HG02852 (cell line): ENCODE data around the gene TMEM135.
"Not testable (repeated sequence)": the region's sequence is repeated elsewhere in the genome, so short reads cannot be mapped to it uniquely, and the experiment has no call there.

Experiments
- ATAC-seq: cut with Tn5 transposase; IDR thresholded peaks from one replicate; pipeline ENCODE4 v1.9.1; 2021; ENCODE audit warnings: mild to moderate bottlenecking, moderate library complexity; ENCODE audit not compliant: unreplicated experiment

The TMEM135 gene

DNA sequence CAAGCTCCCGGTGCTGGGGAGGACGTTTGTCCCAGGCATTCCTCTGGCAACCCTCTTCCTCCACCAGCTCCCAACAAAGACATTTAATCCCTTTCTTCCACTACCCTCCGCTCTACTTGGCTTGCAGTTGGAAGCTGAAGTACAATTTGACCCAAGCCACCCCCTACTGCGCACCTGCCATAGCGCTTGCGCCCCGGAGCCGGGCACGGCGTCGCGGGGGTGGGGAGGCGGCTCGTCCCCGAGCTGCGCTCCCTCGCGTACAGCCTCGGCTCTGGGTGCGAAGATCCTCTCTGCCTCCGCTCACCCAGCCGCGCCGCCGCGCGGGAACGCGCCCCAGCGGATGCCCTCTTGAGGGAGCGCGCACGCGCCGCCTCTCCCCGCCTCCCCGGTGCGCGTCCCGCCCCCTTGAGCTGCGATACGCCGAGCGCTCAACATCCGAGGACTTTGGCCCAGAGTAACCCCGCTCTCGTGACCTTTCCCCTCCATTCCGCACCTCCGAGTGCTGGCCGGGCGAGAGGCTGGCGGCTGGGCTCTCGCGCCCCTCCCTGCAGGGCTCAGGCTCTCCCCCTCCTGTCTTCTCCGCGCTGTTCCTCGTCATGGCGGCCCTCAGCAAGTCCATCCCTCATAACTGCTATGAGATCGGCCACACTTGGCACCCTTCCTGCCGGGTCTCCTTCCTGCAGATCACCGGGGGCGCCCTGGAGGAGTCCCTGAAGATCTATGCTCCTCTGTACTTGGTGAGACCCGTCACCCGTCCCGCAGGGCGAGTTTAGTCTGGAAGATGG lies at the start of gene TMEM135:
TSS of gene TMEM135 (plus strand) at position 485 of the 785 bp plus-strand sequence. CDS start at position 597, 112 bp downstream.
- peak; percentile 98 for ATAC-seq

DNA sequence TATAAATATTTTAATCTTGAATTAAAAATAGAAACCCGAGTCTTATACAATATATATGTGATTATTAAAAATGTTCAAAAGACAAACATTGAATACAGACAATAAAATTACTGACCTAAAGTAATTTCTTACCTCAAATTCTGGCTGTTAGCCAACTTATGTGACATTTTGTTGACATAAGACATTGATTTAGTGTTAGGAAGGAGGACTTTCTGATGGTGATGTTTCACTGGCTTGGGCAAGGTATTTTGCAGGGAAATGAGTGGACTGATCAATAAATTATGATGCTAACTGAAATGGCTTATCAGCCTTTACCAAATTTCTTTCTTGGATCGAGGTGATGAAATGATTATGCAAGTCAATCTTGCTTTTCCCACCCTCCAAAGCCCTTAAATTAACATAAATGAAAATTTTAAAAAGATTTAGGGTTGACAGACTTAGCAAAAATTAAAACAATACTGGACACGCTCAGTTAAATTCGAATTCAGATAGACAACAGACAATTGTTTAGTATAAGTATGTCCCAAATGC lies 49.3 kb upstream of the TMEM135 start:
- no peak for ATAC-seq

DNA sequence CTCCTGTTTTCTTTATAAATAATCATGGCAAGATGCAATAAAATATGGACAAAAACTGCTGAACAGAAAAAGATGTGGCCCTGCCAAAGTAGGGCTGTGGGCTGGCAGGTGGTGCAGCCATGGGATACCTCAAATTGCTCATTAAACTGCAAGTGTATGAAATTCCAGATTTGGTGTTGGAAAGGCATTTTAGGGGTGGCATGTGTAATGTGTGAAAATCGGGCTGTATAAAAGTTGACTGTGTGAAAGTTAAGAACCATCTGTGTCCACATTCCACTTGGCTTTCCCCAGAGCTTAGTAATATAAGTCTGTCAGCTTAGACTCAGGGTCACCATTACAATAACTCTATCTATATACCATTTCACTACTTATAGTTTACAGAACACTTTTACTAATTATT lies 47.7 kb upstream of the TMEM135 start:
- no peak for ATAC-seq

DNA sequence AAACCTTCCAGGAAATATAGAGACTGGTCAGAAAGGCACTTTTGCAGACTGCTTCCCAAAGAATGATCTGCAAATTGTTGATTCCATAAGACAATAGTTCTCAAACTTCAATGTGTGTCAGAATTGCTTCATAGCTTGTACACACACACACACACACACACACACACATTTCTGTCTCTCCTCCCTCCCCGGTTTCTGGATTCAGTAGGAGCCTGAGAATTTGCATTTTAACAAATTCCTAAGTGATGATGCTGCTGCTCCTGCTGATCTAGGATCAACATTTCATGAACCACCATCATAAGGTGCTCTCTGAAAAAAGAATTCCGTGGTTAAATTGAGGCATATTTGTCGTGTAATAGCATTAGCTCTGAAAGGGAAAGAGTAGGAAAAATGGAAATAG lies 47.2 kb upstream of the TMEM135 start:
- no peak for ATAC-seq

DNA sequence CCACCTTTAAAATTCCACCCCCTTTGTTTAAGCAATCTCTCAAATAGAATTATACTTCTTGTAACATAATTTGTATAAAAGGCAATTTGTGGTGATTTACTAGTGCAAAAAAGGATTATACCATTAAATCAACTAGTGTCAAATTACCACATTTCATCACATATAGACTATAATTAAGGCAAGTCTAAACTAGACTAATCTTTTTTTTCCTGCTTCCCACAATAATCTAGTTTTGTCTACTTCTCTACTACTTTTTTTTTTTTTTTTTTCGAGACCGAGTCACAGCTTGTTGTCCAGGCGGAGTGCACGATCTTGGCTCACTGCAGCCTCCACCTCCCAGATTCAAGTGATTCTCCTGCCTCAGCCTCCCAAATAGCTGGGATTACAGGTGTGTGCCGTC lies 46.4 kb upstream of the TMEM135 start:
- ATAC-seq = no peak

DNA sequence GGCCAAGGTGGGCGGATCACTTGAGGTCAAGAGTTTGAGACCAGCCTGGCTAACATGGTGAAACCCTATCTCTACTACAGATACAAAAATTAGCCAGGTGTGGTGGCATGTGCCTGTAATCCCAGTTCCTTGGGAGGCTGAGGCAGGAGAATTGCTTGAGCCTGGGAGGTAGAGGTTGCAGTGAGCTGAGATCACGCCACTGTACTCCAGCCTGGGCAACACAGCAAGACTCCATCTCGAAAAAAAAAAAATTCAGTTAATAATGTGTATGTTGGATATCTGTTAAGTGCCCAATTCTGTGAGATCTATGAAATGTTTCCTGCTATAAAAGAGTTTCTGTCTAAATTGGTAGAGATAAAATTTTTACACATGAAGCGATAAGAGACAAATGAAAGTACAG lies 45.4 kb upstream of the TMEM135 start:
- ATAC-seq = not testable (repeated sequence)

DNA sequence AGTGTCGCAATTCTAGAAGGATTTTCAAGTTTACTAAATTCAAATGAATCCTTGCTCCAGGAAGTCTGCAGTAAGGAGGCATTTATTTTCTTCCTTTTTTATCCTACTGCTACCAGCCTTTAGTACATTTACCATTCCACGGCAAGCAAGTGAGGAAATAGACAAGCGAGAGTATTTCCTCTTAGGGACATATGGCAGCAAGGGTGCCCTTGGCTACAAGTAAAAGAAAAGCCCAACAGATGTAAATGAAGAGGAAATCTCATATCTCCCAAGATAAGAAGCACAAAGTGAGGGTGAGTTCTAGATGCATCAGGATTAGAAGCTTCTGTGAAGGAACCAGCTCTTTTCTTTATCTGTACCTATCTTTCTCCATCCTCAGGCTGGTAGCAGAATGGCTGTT lies 44.7 kb upstream of the TMEM135 start:
- ATAC-seq = no peak

DNA sequence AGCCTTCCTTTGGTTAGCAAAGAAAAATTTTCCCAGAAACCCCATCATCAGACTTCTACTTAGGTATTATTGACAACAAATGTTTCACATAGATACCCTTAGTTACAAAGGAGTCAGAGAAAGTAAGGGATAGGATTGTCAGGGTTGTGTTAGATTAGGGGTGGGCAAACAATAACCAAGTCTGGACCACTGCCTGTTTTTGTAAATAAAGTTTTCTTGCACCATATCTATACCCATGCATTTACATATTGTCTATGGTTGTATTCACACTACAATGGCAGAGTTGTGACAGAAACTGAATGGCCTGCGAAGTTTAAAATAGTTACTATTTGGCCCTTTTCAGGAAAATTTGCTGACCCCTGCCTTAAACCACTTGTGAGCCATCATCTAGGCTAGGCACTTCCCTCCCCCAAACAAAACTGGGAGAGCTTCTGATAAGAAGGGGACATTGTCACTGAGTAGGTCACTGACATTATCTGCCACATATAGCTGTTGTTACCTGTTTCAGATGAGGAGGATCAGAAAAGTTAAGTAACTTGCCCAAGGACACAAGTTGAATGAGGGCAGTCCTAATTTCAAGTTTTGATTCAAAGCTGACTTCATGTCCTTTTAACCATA lies 40.7 kb upstream of the TMEM135 start:
- ATAC-seq = no peak

DNA sequence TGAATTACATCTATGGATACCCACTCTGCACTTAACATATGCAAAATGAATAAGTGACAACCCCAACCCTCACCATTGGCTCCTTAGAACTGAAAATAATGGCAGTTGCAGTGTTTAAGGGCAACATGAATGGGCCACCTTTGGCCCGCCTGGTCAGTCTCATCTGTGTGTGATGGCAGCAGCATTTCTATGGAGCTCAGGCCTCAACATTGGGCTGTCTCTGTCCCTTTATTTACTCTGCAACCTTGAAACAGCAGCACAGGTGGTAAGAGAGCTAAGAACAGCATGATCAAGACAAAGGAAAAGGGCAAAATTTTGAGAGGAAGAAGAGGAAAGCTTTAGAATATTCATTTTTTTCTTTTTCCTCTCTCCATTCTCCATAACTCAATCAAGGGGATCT lies 38.3 kb upstream of the TMEM135 start:
- no peak for ATAC-seq

DNA sequence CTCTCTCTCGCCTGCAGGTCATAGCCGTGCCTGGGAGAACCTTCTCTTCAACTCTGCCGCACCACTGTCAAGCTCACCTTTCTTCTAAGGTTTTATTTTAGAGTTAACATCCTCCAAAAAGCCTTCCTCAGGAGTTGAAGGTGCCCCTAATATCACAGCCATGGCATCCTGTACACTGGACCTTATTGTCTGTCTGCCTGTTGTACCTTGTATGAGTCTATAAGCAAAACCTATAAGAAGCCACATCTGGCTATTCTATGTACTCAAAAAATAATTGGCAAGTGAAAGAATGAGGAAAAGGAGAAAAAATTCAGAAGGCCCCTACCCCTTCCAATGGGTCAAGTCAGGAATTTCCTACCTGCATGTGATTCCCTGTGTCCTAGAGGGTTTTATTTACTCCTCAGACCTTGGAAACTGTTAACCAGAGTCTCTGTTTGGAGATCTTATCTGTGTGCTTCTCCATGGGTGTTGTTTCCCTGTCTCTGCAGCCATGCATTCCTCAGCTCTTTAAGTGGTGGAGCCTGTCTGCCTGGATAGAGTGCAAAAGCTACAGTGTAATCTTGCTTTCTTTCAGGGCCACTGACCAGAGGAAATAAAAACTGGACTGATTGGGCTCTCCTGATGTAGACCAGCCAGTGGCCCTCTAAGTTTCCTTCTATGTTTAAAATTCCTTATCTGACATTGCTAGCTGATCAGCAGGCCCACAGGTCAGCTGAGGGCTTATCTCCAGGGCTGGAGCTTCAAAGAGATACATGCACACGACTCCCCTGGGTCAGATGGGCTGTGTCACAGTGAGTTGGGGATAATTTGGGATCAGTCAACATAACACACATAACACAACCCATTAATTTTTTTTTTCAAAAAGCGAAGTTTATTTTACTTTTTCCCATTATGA lies 37.6 kb upstream of the TMEM135 start:
- no peak for ATAC-seq

DNA sequence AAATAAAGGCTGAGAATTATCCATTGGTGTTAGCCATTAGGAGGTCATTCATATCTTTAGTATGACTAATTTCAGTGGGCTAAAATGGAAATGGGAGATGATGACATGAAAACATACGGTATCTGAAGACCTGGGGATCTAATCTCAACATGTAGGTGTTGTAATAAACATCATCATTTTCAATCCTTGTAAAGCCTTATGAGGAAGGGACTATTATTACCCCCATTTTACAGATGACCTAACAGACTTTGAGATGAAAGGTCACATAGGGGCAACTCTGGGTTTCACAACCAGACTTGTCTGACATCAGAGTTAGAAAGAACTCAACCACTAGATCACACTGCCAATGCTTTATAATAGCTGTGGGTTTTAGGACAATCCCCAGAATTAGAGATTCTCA lies 34.8 kb upstream of the TMEM135 start:
- ATAC-seq = no peak

DNA sequence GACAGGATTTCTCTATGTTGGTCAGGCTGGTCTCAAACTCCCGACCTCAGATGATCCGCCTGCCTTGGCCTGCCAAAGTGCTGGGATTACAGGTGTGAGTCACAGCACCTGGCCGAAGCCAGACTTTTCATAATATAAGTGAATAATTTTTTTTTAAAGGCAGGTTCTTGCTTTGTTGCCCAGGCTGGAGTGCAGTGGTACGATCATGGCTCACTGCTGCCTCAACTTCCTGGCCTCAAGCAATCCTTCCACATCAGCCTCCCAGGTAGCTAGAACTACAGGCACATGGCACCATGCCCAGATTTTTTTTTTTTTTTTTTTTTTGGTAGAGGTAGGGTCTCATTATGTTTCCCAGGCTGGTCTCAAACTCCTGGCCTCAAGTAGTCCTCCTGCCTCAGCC lies 33.5 kb upstream of the TMEM135 start:
- not testable (repeated sequence) for ATAC-seq

DNA sequence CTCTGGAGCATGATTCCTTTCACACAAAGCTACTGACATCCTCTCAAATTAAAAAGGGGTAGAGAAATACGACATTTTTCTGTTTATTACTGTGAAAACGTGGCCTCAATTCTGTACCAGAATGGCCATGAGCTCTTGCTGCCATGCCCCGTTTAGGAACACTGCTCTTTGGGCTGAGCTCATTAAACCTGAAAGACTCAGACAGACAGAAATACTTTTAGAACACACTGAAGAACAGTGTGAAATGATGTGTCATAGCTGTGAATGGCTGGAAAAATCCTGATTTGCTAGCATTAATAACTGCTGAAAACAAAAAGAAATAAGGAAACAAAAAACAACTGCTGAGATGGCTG lies 32.2 kb upstream of the TMEM135 start:
- no peak for ATAC-seq

DNA sequence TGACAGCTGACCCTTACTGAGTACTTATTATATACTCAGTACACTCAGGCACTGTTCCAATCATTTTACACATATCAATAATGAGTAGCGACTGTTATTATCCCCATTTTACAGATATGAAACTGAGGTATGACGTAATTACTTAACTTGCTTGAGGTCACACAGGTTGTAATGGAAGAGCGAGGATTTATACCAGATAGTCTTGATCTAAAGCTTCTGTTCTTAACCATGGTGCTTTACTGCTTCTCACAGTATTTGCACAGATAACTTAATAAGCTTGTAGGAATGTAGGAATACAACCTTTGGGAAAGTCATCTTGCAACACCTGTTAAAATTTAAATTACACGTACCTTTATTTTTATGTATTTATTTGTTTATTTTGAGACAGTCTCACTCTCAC lies 31.7 kb upstream of the TMEM135 start:
- ATAC-seq = no peak

DNA sequence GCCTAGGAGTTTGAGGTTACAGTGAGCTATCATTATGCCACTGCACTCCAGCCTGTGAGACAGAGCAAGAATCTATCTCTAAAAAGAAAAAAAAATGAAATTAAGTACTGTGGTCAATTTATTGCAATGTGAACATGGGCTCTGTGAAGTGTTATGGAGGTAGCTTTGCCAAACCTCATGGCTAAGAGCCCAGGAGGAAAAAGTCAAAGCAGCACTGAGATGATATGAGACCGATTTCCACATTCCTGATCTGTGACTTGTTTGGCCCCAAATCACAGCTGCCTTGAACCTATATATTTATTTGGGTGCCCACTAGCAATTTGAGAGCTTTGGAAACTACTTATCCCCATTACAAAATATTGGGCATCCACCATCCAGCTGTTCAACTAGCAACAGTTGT lies 29.8 kb upstream of the TMEM135 start:
- ATAC-seq = no peak

DNA sequence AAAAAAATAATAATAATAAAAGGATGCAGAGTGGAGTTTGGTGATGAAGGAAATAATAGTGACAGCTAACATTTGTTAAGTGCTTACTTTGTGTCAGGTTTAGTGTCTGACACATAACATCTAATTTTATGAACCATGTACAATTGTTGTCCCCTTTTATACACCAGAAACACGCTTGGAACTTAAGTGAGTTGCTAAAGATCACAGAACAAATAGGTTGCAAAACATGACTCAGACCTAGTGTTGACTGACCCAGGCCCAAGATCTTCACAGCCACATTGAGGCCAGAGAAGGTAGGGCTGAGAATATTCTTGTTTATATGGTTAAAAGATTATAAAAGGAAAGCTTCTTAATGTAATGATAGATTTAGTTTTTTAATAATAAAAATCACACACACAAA lies 25.6 kb upstream of the TMEM135 start:
- ATAC-seq = no peak

DNA sequence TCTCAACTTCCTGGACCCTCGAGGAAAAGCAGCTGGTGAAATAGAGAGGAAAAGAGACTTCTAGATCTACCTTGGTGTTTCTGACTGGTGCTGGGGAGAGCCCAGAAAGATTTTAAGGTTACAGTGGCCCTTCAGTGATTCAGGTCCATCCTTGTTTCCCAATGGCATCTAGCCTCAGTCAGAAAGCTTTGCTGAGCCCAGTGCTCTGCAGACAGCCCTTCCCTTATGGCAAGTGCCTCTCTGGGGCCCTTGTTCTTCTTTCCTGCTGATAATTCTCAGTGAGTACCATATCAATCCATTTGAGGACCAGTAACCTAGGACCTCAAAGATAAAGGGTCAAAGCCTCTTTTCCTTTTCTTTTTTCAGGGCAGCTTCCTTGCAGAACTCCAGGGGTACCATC lies 25.1 kb upstream of the TMEM135 start:
- no peak for ATAC-seq

DNA sequence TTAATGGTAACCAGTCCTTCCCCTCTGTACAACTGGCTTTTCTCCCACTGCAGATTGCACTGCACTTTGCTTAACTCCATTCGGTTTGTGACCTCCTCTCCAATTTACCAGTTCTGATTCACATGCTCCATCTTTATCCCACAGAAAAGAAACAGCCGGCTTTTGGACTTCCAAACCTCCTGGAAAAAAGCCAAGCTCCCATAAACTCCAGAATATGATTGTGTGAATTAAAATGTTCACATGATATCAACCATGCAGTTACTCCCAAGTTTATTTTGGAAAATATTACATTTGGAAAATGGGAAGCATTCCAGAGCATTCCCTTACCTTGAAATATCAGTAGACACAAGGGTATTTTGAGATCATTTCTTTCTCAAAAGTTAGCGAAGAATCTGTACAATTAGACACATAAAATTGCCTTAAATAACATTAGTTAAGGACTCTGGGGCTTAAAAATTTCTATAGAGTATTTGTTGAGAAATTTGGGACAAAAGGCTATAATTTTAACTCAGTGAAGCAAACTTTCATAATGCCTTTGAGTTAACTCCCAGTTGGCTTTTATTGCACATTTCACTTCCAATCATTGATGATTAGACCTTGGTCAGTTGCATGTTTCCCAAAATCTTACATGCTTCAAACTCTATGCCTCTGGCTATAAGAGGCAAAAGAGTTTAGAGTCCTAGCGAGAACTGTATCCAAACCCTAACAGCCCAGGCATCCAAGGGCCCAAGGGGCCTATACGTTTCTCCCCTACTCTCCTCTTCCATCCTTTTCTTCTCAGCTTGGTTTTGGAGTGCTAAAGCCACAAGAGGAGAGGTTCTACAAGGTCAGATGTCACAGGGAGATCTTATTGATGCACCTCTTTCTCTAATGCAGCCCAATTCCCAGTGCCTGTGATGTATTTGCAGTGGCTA lies 23.6 kb upstream of the TMEM135 start:
- no peak for ATAC-seq

DNA sequence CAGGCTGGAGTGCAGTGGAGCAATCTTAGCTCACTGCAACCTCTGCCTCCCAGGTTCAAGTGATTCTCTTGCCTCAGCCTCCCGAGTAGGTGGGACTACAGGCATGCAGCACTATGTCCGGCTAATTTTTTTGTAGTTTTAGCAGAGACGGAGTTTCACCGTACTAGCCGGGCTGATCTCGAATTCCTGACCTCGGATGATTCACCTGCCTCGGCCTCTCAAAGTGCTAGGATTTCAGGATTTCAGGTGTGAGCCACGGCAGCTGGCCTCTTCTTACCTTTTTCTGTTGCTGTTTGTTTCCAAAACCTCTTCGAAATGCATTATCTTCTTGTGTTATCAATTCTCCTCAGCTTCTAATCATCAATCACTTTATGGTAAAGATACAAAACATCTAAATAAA lies 22.1 kb upstream of the TMEM135 start:
- ATAC-seq = no peak

DNA sequence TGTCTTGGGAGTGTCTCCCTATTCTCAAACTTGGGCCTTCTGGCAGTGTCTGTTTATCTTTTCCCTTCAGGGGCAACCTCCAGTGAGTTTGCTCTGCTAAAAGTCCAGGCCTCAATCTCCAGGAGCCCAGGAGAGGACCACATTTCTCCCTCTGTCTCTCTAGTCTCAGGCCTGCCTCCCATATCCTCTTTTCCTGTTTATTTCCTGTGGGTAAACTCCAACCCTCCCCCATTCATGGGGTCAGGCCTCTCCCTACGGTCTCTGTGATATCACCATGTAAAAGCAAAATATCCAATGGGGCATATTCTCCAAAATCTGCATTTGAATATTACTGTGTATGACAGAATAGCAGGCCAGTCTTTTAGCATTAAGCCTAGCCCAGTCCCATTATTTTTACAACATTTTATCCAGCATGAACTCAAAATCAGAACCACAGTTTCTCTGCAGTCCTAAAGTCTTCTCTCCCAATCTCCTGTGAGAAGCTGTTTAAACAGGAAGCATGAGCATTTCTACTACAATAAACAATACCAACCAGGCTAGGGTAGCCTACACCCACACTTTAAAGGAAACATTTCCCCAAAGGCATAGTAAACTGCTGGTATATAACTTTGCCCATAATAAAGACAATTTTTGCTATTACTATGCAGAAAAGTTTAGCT lies 18.0 kb upstream of the TMEM135 start:
- no peak for ATAC-seq
